Measurements from ENCODE around the gene VPS51.

Gene VPS51

GRCh38 chr11:65077451-65077850 is 18.6 kb upstream of the VPS51 start:
- FAIRE-seq, result no peak

- no peak for FAIRE-seq
Measured at GRCh38 chr11:65078151-65078550, 17.9 kb upstream of the VPS51 start.

- no peak for FAIRE-seq
Measured at GRCh38 chr11:65078786-65079342, 17.1 kb upstream of the VPS51 start.

DNA sequence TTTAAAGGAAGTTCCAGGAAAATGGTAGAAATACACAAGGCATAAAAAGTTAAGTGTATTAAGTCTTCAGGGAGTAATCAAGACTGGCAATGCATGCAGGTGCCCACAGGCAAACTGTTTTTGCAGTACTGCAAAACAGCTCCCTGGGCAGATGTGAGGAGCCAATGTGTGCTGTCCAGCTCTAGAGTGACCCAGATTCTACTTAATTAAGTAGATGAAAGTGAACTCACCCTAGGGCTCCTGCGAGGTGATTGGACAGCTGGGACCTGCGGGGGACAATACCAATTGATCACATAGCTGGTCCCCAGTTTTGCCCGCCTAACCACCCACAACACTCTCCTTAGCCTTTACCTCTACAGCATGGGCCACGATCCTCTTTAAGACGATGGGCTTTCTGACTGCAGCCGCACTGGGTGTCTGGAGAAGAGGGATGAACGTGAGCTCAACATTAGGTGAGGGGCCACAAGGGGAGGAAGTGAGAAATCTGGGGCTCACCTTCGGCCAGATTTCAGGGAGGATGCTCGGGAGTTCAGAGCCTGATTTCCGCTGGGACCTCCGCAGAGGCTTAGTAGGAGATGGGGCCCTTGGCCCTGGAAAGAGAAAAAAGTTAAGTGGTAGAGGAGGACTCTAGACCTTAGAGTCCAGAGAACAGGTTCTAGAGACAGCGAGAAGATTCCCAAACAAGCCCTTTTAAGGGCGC is 12.7 kb upstream of the VPS51 start:
- no peak for FAIRE-seq

GRCh38 chr11:65083834-65084597 is 12.0 kb upstream of the VPS51 start, which contains the start of the genes CDCA5 and ZFPL1:
Gene CDCA5, minus strand, starts transcription at chr11:65084040. Its CDS starts 62 bp downstream, at chr11:65083978.
Gene ZFPL1, plus strand, starts transcription at chr11:65084222. Its CDS starts 477 bp downstream, at chr11:65084699.
- FAIRE-seq, result peak; percentile 83

DNA sequence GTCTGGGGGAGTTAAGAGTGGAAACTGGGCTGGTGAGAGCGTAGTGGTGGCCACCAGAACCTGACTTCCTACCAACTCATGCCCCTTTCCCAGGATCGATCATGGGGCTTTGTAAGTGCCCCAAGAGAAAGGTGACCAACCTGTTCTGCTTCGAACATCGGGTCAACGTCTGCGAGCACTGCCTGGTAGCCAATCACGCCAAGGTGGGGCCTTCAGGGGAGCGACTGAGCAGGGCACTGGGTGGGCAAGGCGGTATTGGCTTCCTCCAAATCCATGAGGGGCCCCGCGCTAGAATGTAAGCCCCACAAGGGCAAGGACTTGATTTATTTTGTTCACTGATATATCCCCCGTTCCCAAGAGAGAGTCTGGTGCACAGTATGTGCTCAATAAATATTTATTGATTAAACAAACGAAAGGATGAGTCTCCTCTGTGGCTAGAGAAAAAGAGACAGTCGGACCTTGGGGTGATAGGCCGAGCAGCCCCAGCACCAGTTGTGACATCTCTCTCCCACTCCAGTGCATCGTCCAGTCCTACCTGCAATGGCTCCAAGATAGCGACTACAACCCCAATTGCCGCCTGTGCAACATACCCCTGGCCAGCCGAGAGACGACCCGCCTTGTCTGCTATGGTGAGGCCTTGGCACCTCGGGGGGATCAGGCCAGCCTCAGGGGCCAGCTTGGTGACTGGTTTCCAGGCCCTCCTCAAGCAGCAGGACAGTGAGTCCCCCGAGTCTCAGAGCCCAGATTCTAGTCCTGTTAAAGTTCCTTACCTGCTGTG is 11.2 kb upstream of the VPS51 start:
- FAIRE-seq, result no peak

- FAIRE-seq, result no peak
Measured at GRCh38 chr11:65085446-65085845, 10.6 kb upstream of the VPS51 start.

GRCh38 chr11:65086809-65087208 is 9.2 kb upstream of the VPS51 start:
- FAIRE-seq, result no peak

DNA sequence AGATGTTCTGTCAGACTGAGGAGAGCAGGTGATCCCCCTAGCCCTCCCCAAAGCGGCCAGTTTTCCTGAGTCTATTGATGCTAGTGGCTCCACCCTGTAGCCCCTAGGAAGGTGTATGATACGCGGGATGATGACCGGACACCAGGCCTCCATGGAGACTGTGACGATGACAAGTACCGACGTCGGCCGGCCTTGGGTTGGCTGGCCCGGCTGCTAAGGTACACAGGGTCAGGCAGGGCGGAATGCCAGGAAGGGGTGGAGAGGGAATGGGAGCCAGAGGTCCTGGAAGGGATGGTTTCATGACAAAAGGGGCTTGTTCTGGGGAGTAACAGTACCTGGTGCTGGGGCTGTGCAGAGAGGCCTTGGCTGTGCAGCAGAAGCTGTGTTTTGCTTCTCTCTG is 8.8 kb upstream of the VPS51 start:
- no peak for FAIRE-seq

GRCh38 chr11:65087827-65088226 is 8.2 kb upstream of the VPS51 start:
- no peak for FAIRE-seq

- FAIRE-seq, result no peak
Measured at GRCh38 chr11:65089621-65090020, 6.4 kb upstream of the VPS51 start.

- FAIRE-seq, result no peak
Measured at GRCh38 chr11:65090628-65091027, 5.4 kb upstream of the VPS51 start.

DNA sequence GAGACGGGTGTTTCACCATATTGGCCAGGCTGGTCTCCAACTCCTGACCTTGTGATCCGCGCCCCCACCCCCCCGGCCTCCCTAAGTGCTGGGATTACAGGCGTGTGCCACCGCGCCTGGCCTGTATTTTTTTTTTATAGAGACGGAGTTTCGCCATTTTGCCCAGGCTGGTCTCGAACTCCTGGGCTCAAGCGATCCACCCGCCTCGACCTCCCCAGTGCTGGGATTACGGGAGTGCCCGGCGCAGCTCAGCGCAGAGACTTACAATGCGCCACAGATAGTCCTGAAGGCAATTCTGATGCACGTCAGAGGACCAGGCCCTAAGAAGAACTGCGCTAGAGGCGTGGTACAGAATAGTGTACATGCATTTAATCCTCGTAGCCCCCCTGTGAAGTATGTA is 587 bp upstream of the VPS51 start:
- FAIRE-seq, result no peak

DNA sequence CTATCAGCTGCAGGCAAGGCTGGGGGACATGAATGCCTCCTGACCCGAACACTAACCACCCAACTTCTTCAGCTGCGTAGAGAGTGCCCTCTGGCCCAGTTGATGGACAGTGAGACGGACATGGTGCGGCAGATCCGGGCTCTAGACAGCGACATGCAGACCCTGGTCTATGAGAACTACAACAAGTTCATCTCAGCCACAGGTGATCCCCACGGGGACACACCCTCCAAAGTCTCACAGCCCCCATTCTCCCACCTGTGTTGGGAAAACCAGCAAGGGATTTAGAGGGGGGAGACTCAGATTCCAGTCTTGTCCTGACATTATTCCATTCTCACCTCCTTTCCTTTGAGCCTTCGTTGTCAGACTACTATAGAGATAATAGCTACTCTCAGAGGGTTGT is 912 bp downstream of the VPS51 start:
- FAIRE-seq, result no peak

DNA sequence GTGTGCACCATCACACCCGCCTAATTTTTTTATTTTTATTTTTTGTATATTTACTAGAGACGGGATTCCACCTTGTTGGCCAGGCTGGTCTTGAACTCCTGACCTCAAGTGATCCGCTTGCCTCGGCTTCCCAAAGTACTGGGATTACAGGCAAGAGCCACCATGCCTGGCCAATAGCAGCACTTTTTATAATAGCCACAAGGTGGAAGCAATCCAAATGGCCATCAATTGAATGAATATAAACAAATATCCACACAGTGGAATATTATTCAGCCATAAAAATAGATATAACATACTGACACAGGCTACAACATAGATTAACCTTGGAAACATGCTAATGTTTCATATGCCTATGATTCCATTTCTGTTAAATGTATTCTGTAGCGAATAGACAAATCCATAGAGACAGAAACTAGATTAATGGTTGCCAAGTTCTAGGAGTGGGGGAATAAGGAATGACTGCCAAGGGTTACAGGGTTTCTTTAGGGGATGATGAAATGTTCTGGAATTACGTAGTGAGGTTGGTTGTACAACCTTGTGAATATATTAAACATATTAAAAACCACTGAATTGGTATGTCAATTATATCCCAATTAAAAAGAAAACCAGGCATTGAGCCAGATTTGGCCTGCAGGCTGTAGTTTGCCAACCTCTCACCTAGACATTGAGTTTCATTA is 4.8 kb downstream of the VPS51 start:
- FAIRE-seq, result no peak

DNA sequence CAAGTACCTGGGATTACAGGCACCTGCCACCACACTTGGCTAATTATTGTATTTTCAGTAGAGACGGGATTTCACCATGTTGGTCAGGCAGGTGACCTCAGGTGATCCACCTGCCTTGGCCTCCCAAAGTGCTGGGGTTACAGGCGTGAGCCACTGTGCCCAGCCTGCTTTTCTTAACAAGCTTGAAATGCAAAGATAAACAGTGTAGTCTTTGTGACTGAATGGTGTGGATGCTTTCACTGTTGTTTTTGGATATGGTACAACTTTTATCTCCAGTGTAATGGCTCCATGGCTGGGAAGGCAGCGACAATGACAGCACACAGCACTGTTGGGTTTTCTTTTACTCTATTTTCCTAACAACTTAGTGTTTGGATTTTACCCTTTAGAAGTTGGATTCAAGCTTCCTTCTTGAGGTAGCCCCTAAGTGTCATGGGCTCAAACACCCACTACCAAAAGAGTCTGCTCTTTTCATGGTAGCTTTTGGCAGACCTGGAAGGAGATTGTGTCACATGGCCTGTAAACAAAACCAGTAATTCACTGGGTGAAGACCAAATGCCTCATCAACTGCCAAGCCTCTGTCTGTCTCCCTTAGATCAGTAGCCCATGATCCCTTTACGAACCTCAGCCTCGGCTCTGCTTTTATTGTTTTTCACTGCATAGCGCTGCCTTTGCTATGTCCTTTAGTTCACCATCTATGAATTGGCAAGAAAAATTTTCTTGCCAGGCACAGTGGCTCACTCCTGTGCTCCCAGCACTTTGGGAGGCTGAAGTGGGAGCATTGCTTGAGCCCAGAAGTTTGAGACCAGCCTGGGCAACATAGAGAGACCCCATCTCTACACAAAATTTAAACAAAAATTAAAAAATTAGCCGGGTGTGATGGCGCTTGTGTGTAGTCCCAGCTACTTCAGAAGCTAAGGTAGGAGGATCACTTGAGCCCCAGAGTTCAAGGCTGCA is 6.4 kb downstream of the VPS51 start:
- FAIRE-seq, result no peak

DNA sequence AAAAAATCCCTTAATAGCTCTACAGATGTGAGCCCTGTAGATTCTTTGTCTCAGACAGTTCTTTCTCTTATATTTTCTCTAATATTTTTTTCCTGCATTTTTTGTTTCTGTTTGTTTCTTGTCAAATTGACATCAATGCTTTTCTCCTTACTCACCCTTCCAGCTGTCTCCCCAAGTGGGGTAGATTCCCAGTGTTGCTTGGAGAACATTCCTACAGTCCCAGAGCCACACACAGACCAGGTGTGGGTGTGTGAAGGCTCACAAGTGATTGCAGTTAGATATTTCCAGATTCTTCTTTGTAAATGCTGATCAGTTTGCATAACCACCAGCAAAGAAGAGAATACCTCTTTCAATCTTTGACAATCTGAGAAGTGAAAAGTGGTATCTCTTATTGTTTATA is 7.5 kb downstream of the VPS51 start:
- no peak for FAIRE-seq

DNA sequence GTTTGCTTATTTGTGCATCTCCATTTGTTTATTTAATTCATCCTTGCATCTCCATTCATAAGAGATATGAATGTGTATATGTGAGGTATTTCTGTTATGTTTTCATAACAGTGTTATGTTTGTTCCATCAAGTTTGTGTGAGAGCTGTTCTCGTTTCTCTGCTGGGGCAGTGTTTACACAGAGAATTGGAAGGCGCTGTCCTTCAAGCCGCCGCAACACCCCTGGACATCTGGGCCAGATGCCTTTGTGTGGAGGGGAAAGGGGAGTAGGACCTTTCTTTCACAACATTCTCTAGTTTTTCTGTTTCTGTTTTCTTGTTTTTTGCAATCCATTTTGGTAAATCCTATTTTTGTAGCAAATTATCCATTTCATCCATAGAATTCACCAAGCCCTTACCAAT is 8.6 kb downstream of the VPS51 start:
- no peak for FAIRE-seq

DNA sequence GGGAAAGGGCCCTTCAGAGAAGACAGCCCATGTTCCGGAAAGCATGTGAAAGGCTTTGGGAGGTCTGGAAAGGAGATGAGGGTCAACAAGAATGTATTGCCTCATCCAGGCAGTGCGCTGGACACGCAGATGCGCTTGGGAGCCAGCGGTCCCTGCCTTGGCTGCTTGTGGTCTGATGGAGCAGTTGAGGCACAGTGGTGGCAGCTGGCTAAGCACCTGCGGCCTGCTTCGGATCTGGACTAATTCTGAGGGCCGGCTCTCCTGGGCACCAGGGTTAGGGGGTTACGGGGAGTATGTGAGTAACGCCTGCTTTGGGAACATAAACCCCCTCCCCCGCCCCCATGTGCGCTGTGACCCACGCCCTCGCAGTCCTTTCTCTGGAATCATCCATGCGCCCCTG is 11.1 kb downstream of the VPS51 start:
- FAIRE-seq, result no peak

DNA sequence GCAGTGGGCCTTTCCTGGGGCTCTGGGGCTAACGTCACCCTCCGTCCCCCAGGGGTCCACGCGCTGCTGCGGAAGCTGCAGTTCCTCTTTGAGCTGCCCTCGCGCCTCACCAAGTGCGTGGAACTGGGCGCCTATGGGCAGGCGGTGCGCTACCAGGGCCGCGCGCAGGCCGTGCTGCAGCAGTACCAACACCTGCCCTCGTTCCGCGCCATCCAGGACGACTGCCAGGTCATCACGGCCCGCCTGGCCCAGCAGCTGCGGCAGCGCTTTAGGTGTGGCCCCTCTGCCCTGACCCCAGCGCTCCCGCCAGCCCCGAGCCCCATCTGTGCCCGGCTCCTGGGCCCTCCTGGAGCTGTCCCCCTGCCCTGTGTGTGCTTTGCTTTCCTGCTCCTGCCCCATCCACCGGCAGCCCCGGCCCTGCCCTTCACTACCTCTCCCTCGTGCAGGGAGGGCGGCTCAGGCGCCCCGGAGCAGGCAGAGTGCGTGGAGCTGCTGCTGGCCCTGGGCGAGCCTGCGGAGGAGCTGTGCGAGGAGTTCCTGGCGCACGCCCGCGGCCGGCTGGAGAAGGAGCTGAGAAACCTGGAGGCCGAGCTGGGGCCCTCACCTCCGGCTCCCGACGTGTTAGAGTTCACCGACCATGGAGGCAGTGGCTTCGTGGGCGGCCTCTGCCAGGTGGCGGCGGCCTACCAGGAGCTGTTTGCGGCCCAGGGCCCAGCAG is 11.9 kb downstream of the VPS51 start:
- FAIRE-seq, result no peak

Data from islet of Langerhans (tissue), 1 donor.